SK-N-MC (cell line): ENCODE results near the gene MUTYH.

Source experiments
- EZH2 ChIP-seq: fragments of 200-600 bp; sonication (generic); IDR thresholded peaks from one replicate; pipeline ENCODE4 v1.6.1; 2017; ENCODE audit warnings: antibody characterized with exemption
- POLR2AphosphoS5 ChIP-seq: IDR thresholded peaks from 2 replicates; pipeline ENCODE4 v1.6.1; 2012; ENCODE audit warnings: mild to moderate bottlenecking, low read depth, low read length, borderline replicate concordance

DNA sequence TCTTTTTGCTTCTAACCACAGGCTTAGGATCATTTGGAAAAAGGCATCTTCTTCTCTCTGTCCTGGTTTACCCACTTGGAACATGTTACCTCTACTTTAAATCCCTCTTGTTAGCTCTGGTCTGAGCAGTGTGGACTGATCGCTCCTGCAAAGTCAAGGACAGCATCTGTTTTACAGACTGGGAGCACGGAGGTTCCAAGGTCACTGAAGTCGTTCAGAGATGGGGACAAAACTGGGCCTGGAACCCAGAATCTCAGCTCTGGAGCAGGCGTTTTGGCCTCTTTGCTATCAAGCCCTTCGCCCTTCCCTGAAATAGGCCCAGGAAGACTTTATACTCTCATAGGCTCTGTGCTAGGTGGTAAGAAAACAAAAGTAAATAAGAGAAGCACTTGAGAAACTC is 11.3 kb upstream of the MUTYH start:
- no peak for TF ChIP-seq EZH2
- TF ChIP-seq POLR2AphosphoS5, result no peak
